ENCODE data around the gene GAD1. TPM values are rescaled to one million over a fixed set of nuclear protein-coding genes. Genes with fewer than 3 reads are reported as not detected.

GAD1 gene
- total and polyA plus RNA-seq, 2 donors (not counting 3 experiments of a cell fraction or from before 2014, with no cell fraction given) = 0.60 to 0.62 TPM

DNA sequence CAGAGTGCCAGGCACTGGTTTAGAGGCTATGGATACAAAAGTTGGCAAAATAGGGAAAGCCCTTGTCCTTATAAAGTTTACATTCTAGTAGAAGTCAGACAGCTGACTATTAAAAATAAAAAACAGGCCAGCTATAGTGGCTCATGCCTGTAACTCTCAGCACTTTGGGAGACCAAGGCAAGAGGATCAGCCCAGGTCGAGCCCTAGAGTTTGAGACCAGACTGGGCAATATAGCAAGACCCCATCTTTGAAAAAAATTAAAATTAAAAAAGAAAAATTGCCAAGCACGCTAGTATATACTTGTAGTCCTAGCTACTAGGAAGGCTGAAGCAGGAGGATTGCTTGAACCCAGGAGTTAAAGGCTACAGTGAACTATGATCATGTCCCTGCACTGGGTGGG, 34.0 kb upstream of the GAD1 start:
- Histone ChIP-seq H3K36me3 (ENCODE audit: control insufficient read depth in 2 of 2, extremely low read depth in 1 of 2, insufficient read depth in 2 of 2, low read length in 2 of 2) (no peaks in the 10 kb centered on the region), H3K4me3 (replicated peaks in 1 of 3; ENCODE audit: insufficient read depth in 1 of 3, low read depth in 1 of 3, low read length in 3 of 3) (no peak overlapping the region), H2AFZ (ENCODE audit: low read depth, low read length) (no peak overlapping the region), H4K20me1 (replicated peaks; ENCODE audit: control insufficient read depth, extremely low read depth, insufficient read depth, low read length) (no peaks in the 10 kb centered on the region), H3K27me3 (ENCODE audit: control insufficient read depth in 2 of 2, insufficient read depth in 2 of 2, low read length in 2 of 2) (peaks cover 4 to 26% of the 10 kb centered on the region in 2 experiments), H3K4me1 (ENCODE audit: control insufficient read depth, extremely low read depth, insufficient read depth, low read length) (no peaks in the 10 kb centered on the region), H3K79me2 (ENCODE audit: control insufficient read depth, insufficient read depth, low read length) (no peaks in the 10 kb centered on the region), H3K4me2 (ENCODE audit: insufficient read depth, low read length) (no peak overlapping the region), H3K9ac (replicated peaks; ENCODE audit: extremely low read depth, insufficient read depth, low read length) (no peak overlapping the region), H3K27ac (ENCODE audit: insufficient read depth, low read depth, low read length) (no peak overlapping the region), H3K9me1 (replicated peaks; ENCODE audit: control insufficient read depth, extremely low read depth, insufficient read depth, low read length) (no peaks in the 10 kb centered on the region), H3K9me3 (replicated peaks; ENCODE audit: control insufficient read depth, insufficient read depth, low read length) (no peaks in the 10 kb centered on the region)
- dilution Hi-C loops (cut with MboI; ENCODE audit: extremely low pct_ligation_motif_present, low sequenced_read_pairs) = no loop called here
- DNase-seq (ENCODE audit: low read depth, low spot score) (no peak), FAIRE-seq (no peak)
- POLR2A ChIA-PET = no interaction called here
- intact Hi-C loops (cut with micrococcal nuclease) = no loop called here
- TF ChIP-seq, protein P1, sequence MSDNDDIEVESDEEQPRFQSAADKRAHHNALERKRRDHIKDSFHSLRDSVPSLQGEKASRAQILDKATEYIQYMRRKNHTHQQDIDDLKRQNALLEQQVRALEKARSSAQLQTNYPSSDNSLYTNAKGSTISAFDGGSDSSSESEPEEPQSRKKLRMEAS (IDR thresholded peaks at IDR 0.05; ENCODE audit: insufficient read depth, insufficient read length) = no peak
- TF ChIP-seq POLR2AphosphoS5 (IDR thresholded peaks at IDR 0.05; ENCODE audit: insufficient read depth, low read depth, low read length) (no peak), FOS (IDR thresholded peaks at IDR 0.05; ENCODE audit: borderline replicate concordance, insufficient read depth, low read length) (no peak), GATA2 (IDR thresholded peaks at IDR 0.05; ENCODE audit: insufficient read depth, insufficient read length, low read depth, low read length) (no peak), EZH2 (IDR thresholded peaks at IDR 0.05; ENCODE audit: borderline replicate concordance, low read depth, low read length, severe bottlenecking) (no peak), JUN (IDR thresholded peaks at IDR 0.05; ENCODE audit: borderline replicate concordance, insufficient read depth, insufficient read length, low read depth) (no peak), MYC (IDR thresholded peaks at IDR 0.05; ENCODE audit: low read depth, low read length) (no peak)
- TF ChIP-seq, protein P2, sequence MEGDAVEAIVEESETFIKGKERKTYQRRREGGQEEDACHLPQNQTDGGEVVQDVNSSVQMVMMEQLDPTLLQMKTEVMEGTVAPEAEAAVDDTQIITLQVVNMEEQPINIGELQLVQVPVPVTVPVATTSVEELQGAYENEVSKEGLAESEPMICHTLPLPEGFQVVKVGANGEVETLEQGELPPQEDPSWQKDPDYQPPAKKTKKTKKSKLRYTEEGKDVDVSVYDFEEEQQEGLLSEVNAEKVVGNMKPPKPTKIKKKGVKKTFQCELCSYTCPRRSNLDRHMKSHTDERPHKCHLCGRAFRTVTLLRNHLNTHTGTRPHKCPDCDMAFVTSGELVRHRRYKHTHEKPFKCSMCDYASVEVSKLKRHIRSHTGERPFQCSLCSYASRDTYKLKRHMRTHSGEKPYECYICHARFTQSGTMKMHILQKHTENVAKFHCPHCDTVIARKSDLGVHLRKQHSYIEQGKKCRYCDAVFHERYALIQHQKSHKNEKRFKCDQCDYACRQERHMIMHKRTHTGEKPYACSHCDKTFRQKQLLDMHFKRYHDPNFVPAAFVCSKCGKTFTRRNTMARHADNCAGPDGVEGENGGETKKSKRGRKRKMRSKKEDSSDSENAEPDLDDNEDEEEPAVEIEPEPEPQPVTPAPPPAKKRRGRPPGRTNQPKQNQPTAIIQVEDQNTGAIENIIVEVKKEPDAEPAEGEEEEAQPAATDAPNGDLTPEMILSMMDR (IDR thresholded peaks at IDR 0.05; ENCODE audit: extremely low read depth in 1 of 2, insufficient read depth in 1 of 2, low read depth in 1 of 2, low read length in 2 of 2) = no peak
- CTCF ChIA-PET = interaction anchor here (1.8 kb wide), 1 partner anchor 19 kb away, joined by 5 read pairs; no protein-coding TSS in a partner anchor
- BruUV-seq (replicated peaks) = no TSS peak
